Measurements from ENCODE around the gene TOP1.

TOP1 gene

GRCh38 chr20:41038149-41038877 lies 9.7 kb downstream of the TOP1 start:
- no peak for DNase-seq (ENCODE audit: low read depth)

- no peak for DNase-seq (ENCODE audit: low read depth)
These were observed 10.3 kb downstream of the TOP1 start for GRCh38 chr20:41038878-41039404.

GRCh38 chr20:41040855-41041254 lies 12.2 kb downstream of the TOP1 start:
- DNase-seq (ENCODE audit: low read depth) = no peak

GRCh38 chr20:41041693-41042092 lies 13.1 kb downstream of the TOP1 start:
- DNase-seq (ENCODE audit: low read depth) = no peak

GRCh38 chr20:41044409-41045062 lies 15.9 kb downstream of the TOP1 start:
- no peak for DNase-seq (ENCODE audit: low read depth)

GRCh38 chr20:41045671-41046070 lies 17.0 kb downstream of the TOP1 start:
- DNase-seq (ENCODE audit: low read depth) = no peak

- no peak for DNase-seq (ENCODE audit: low read depth)
These were observed 18.1 kb downstream of the TOP1 start for GRCh38 chr20:41046716-41047115.

- no peak for DNase-seq (ENCODE audit: low read depth)
These were observed 18.8 kb downstream of the TOP1 start for GRCh38 chr20:41047279-41047974.

GRCh38 chr20:41047975-41048305 lies 19.3 kb downstream of the TOP1 start:
- DNase-seq (ENCODE audit: low read depth) = no peak

- DNase-seq (ENCODE audit: low read depth) = no peak
These were observed 20.1 kb downstream of the TOP1 start for GRCh38 chr20:41048461-41049301.

GRCh38 chr20:41049451-41049850 lies 20.8 kb downstream of the TOP1 start:
- no peak for DNase-seq (ENCODE audit: low read depth)

GRCh38 chr20:41050361-41051008 lies 21.9 kb downstream of the TOP1 start:
- DNase-seq (ENCODE audit: low read depth) = no peak

- no peak for DNase-seq (ENCODE audit: low read depth)
These were observed 22.6 kb downstream of the TOP1 start for GRCh38 chr20:41051009-41051825.

- DNase-seq (ENCODE audit: low read depth) = no peak
These were observed 24.3 kb downstream of the TOP1 start for GRCh38 chr20:41052742-41053419.

GRCh38 chr20:41054070-41054846 lies 25.6 kb downstream of the TOP1 start:
- DNase-seq (ENCODE audit: low read depth) = no peak

- no peak for DNase-seq (ENCODE audit: low read depth)
These were observed 26.2 kb downstream of the TOP1 start for GRCh38 chr20:41054847-41055230.

GRCh38 chr20:41055679-41056078 lies 27.1 kb downstream of the TOP1 start:
- no peak for DNase-seq (ENCODE audit: low read depth)

GRCh38 chr20:41057999-41058673 lies 29.5 kb downstream of the TOP1 start:
- DNase-seq (ENCODE audit: low read depth) = no peak

All from stimulated activated CD8-positive, alpha-beta memory T cell treated with anti-CD3 and anti-CD28 coated beads, Interleukin-12 subunit alpha, Interleukin-12 subunit beta, amount 100 ng/mL, for 1 hour (primary cell).